T-helper 2 cell treated with Interferon-gamma antibody and Interleukin-4, amounts not matched to agents 100 ng/mL and 5 ng/mL, for 36 hours (primary cell): ENCODE measurements around the gene CCDC14. TPM values are rescaled to one million over a fixed set of nuclear protein-coding genes. Genes with fewer than 3 reads are reported as not detected.

Source experiments
- total RNA-seq: library from RNA; stranded (reverse); gene quantifications from 2 replicates; pipeline ENCODE4 v1.2.3, GENCODE V29; 2022

The CCDC14 gene
- total RNA-seq, 1 donor from 2014 or later, result 48.1 TPM

Other genes with a start within 250 kb of the CCDC14 start
- gene MYLK, start 76.9 kb downstream of the CCDC14 start, total RNA-seq, result 0.18 and 0.30 TPM in 2 replicates
- gene ROPN1, start 30.9 kb upstream of the CCDC14 start, total RNA-seq, result not detected in 2 replicates
- gene KALRN, start 72.1 kb upstream of the CCDC14 start, total RNA-seq, result 0.05 and 0.20 TPM in 2 replicates